ENCODE data around the gene PCBP4.

PCBP4 gene

GRCh38 chr3:51967384-51968169, at the start of gene PCBP4:
TSS of gene PCBP4 (minus strand) at chr3:51967454. CDS start at chr3:51961240, 6,214 bp downstream.
- peak within 1 kb of the TSS; percentile 67 for H3K4me3 ChIP-seq (replicated peaks; ENCODE audit: low read depth, low read length)
- no peak for TF ChIP-seq CTCF (IDR thresholded peaks at IDR 0.05; ENCODE audit: low read length, missing control alignments)
- DNase-seq (ENCODE audit: low read depth) = peak; percentile 31

GRCh38 chr3:52015438-52016228, 48.4 kb upstream of the PCBP4 start:
- DNase-seq (ENCODE audit: low read depth) = no peak
- H3K4me3 ChIP-seq (replicated peaks; ENCODE audit: low read depth, low read length) = no peak overlapping the region
- no peak for TF ChIP-seq CTCF (IDR thresholded peaks at IDR 0.05; ENCODE audit: low read length, missing control alignments)

GRCh38 chr3:52014613-52015012, 47.4 kb upstream of the PCBP4 start:
- DNase-seq (ENCODE audit: low read depth) = no peak
- TF ChIP-seq CTCF (IDR thresholded peaks at IDR 0.05; ENCODE audit: low read length, missing control alignments) = peak; percentile 17
- H3K4me3 ChIP-seq (replicated peaks; ENCODE audit: low read depth, low read length) = no peak overlapping the region

- DNase-seq (ENCODE audit: low read depth) = no peak
- H3K4me3 ChIP-seq (replicated peaks; ENCODE audit: low read depth, low read length) = no peak overlapping the region
- no peak for TF ChIP-seq CTCF (IDR thresholded peaks at IDR 0.05; ENCODE audit: low read length, missing control alignments)
Observed at GRCh38 chr3:52013802-52014598, 46.7 kb upstream of the PCBP4 start.

GRCh38 chr3:52012699-52013098, 45.4 kb upstream of the PCBP4 start:
- TF ChIP-seq CTCF (IDR thresholded peaks at IDR 0.05; ENCODE audit: low read length, missing control alignments) = no peak
- no peak overlapping the region for H3K4me3 ChIP-seq (replicated peaks; ENCODE audit: low read depth, low read length)
- no peak for DNase-seq (ENCODE audit: low read depth)

GRCh38 chr3:52010431-52010830, 43.2 kb upstream of the PCBP4 start:
- no peak for TF ChIP-seq CTCF (IDR thresholded peaks at IDR 0.05; ENCODE audit: low read length, missing control alignments)
- H3K4me3 ChIP-seq (replicated peaks; ENCODE audit: low read depth, low read length) = no peak overlapping the region
- no peak for DNase-seq (ENCODE audit: low read depth)
